WTC11 (cell line): ENCODE results near the gene MSH3. TPM values are rescaled to one million over a fixed set of nuclear protein-coding genes. Genes with fewer than 3 reads are reported as not detected.

Experiments used
- ATAC-seq: fragments of 200-7000 bp; cut with Tn5 transposase; 2 replicates; pipeline ENCODE4 v1.10.0; 2021; ENCODE audit warnings: mild to moderate bottlenecking, moderate library complexity
- CTCF ChIA-PET: fragments of 300-600 bp; sonication (Branson Sonifier 250); formaldehyde crosslinking; loops from one replicate; lab custom pipeline; 2021; ENCODE audit warnings: antibody characterized with exemption; lab: Charles Lee
- POLR2A ChIA-PET: fragments of 350-600 bp; sonication (Branson Sonifier 250); formaldehyde crosslinking; loops from one replicate; lab custom pipeline; 2021; ENCODE audit warnings: antibody characterized with exemption; lab: Charles Lee
- DNase-seq: peaks from one replicate; pipeline ENCODE4 v3.0.0; 2021; ENCODE audit warnings: low spot score
- H3K27ac Mint-ChIP-seq: 2 replicates; pipeline ENCODE4 v1.8.0; 2021; ENCODE audit warnings: mixed read lengths
- H3K27me3 Mint-ChIP-seq: 2 replicates; pipeline ENCODE4 v1.8.0; 2021; ENCODE audit warnings: low read depth, mild to moderate bottlenecking, moderate library complexity, mixed read lengths
- H3K36me3 Mint-ChIP-seq: 2 replicates; pipeline ENCODE4 v1.8.0; 2021; ENCODE audit warnings: mixed read lengths
- H3K4me1 Mint-ChIP-seq: 2 replicates; pipeline ENCODE4 v1.8.0; 2022; ENCODE audit warnings: mixed read lengths
- H3K4me3 Mint-ChIP-seq: 2 replicates; pipeline ENCODE4 v1.8.0; 2021; ENCODE audit warnings: mild to moderate bottlenecking, moderate library complexity, mixed read lengths
- H3K9me3 Mint-ChIP-seq: 2 replicates; pipeline ENCODE4 v1.8.0; 2021; ENCODE audit warnings: mixed read lengths
- CBFB ChIP-seq: sonication (generic); formaldehyde crosslinking; IDR thresholded peaks from 2 replicates; pipeline ENCODE4 v1.8.1; 2022; ENCODE audit warnings: mild to moderate bottlenecking, low read depth, missing genetic modification reagents
- ELF4 ChIP-seq: sonication (generic); formaldehyde crosslinking; IDR thresholded peaks from 2 replicates; pipeline ENCODE4 v1.8.1; 2022; ENCODE audit warnings: low read depth, mild to moderate bottlenecking, moderate library complexity, missing genetic modification reagents
- FOXP1 ChIP-seq: sonication (generic); formaldehyde crosslinking; IDR thresholded peaks from 2 replicates; pipeline ENCODE4 v1.8.0; 2022; ENCODE audit warnings: missing genetic modification reagents, mild to moderate bottlenecking, moderate library complexity, borderline replicate concordance
- GTF2I ChIP-seq: fragments of 250-450 bp; sonication (Bioruptor Pico); conservative IDR thresholded peaks from 2 replicates; pipeline ENCODE4 v1.4.0; 2021; ENCODE audit warnings: mild to moderate bottlenecking
- MYBL2 ChIP-seq: sonication (generic); formaldehyde crosslinking; IDR thresholded peaks from 2 replicates; pipeline ENCODE4 v1.8.1; 2023; ENCODE audit warnings: mild to moderate bottlenecking, moderate library complexity, missing genetic modification reagents
- NFATC4 ChIP-seq: fragments of 250-450 bp; sonication (Bioruptor Pico); IDR thresholded peaks from 2 replicates; pipeline ENCODE4 v1.9.0; 2021; ENCODE audit warnings: mild to moderate bottlenecking
- NR1H2 ChIP-seq: sonication (generic); formaldehyde crosslinking; IDR thresholded peaks from 2 replicates; pipeline ENCODE4 v1.9.0; 2021; ENCODE audit warnings: mild to moderate bottlenecking, moderate library complexity, missing genetic modification reagents
- PRRX2 ChIP-seq: fragments of 250-450 bp; sonication (Bioruptor Pico); IDR thresholded peaks from 2 replicates; pipeline ENCODE4 v1.8.0; 2021; ENCODE audit warnings: mild to moderate bottlenecking
- SMAD3 ChIP-seq: sonication (generic); formaldehyde crosslinking; IDR thresholded peaks from 2 replicates; pipeline ENCODE4 v1.8.0; 2022; ENCODE audit warnings: missing genetic modification reagents, mild to moderate bottlenecking, borderline replicate concordance
- TCF7 ChIP-seq: sonication (generic); formaldehyde crosslinking; IDR thresholded peaks from 2 replicates; pipeline ENCODE4 v1.8.0; 2022; ENCODE audit warnings: mild to moderate bottlenecking, low read depth, missing genetic modification reagents, moderate library complexity
- TEAD1 ChIP-seq: sonication (generic); formaldehyde crosslinking; IDR thresholded peaks from 2 replicates; pipeline ENCODE4 v1.8.0; 2022; ENCODE audit warnings: mild to moderate bottlenecking, missing genetic modification reagents
- ZNF416 ChIP-seq: fragments of 250-450 bp; sonication (Bioruptor Pico); IDR thresholded peaks from 2 replicates; pipeline ENCODE4 v1.9.0; 2021; ENCODE audit warnings: mild to moderate bottlenecking, inconsistent platforms
- ZNF423 ChIP-seq: fragments of 250-450 bp; sonication (Bioruptor Pico); IDR thresholded peaks from 2 replicates; pipeline ENCODE4 v2.1.2; 2022; ENCODE audit warnings: mild to moderate bottlenecking, moderate library complexity
- ZNF671 ChIP-seq: fragments of 250-450 bp; sonication (Bioruptor Pico); IDR thresholded peaks from 2 replicates; pipeline ENCODE4 v1.8.0; 2021; ENCODE audit warnings: mild to moderate bottlenecking
- total RNA-seq: library from RNA; stranded (reverse); gene quantifications from 3 replicates; pipeline ENCODE4 v1.2.3, GENCODE V29; 2021
- TF ChIP-seq, protein P1 (sequence below): sonication (generic); formaldehyde crosslinking; IDR thresholded peaks from 2 replicates; pipeline ENCODE4 v1.8.1; 2023; ENCODE audit warnings: mild to moderate bottlenecking, missing genetic modification reagents, borderline replicate concordance
- TF ChIP-seq, protein P2 (sequence below): sonication (generic); formaldehyde crosslinking; conservative IDR thresholded peaks from 2 replicates; pipeline ENCODE4 v1.8.1; 2023; ENCODE audit warnings: mild to moderate bottlenecking, low read depth, missing genetic modification reagents, moderate library complexity
- TF ChIP-seq, protein P3 (sequence below): sonication (generic); formaldehyde crosslinking; IDR thresholded peaks from 2 replicates; pipeline ENCODE4 v1.8.1; 2022; ENCODE audit warnings: missing genetic modification reagents, borderline replicate concordance
- TF ChIP-seq, protein P4 (sequence below): fragments of 250-450 bp; sonication (Bioruptor Pico); conservative IDR thresholded peaks from 2 replicates; pipeline ENCODE4 v1.9.0; 2021; ENCODE audit warnings: mild to moderate bottlenecking
- TF ChIP-seq, protein P5 (sequence below): sonication (generic); formaldehyde crosslinking; IDR thresholded peaks from 2 replicates; pipeline ENCODE4 v1.8.1; 2022; ENCODE audit warnings: low read depth, missing genetic modification reagents, borderline replicate concordance
- TF ChIP-seq, protein P6 (sequence below): sonication (generic); formaldehyde crosslinking; conservative IDR thresholded peaks from 2 replicates; pipeline ENCODE4 v1.8.1; 2022; ENCODE audit warnings: mild to moderate bottlenecking, missing genetic modification reagents
- TF ChIP-seq, protein P7 (sequence below): sonication (generic); formaldehyde crosslinking; IDR thresholded peaks from 2 replicates; pipeline ENCODE4 v1.8.1; 2023; ENCODE audit warnings: mild to moderate bottlenecking, missing genetic modification reagents, moderate library complexity

Gene MSH3
- total RNA-seq, 1 experiment from 2014 or later = 14.6 TPM

DNA sequence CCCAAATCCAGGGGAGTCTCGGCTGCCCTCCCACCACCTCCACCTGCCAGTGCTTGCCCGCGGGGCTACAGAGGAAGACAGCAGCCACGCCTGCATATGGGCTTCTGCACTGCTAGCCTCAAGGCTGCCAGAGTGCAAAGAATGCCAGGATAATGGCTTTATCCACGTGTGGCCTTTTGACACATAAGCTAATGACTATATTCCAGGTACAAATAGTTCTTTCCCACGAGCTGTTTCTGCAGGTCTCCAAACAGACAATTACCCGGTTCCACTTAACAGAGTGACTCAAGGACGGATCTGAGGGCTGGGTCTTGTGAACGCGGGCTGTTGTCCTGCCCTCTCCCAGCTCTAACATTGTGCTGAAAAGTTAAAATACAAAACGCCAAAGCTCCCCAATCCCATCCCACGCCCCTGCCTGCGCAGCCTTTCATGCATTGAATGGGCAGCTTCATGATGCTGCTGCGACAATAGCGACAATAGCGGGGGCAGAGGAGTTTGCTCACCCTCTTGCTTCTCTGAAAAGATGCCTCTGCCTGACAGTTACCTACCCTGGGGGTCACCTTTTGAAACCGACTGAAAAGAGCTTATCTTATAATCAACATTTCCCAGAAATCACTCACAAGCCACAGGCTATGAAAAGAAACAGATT is 39.1 kb upstream of the MSH3 start (continued):
- TF ChIP-seq, protein P1, sequence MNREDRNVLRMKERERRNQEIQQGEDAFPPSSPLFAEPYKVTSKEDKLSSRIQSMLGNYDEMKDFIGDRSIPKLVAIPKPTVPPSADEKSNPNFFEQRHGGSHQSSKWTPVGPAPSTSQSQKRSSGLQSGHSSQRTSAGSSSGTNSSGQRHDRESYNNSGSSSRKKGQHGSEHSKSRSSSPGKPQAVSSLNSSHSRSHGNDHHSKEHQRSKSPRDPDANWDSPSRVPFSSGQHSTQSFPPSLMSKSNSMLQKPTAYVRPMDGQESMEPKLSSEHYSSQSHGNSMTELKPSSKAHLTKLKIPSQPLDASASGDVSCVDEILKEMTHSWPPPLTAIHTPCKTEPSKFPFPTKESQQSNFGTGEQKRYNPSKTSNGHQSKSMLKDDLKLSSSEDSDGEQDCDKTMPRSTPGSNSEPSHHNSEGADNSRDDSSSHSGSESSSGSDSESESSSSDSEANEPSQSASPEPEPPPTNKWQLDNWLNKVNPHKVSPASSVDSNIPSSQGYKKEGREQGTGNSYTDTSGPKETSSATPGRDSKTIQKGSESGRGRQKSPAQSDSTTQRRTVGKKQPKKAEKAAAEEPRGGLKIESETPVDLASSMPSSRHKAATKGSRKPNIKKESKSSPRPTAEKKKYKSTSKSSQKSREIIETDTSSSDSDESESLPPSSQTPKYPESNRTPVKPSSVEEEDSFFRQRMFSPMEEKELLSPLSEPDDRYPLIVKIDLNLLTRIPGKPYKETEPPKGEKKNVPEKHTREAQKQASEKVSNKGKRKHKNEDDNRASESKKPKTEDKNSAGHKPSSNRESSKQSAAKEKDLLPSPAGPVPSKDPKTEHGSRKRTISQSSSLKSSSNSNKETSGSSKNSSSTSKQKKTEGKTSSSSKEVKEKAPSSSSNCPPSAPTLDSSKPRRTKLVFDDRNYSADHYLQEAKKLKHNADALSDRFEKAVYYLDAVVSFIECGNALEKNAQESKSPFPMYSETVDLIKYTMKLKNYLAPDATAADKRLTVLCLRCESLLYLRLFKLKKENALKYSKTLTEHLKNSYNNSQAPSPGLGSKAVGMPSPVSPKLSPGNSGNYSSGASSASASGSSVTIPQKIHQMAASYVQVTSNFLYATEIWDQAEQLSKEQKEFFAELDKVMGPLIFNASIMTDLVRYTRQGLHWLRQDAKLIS (CRISPR knock-in tag) = no peak
- TF ChIP-seq SMAD3 (CRISPR knock-in tag) (no peak), ZNF416 (CRISPR knock-in tag) (no peak), GTF2I (CRISPR knock-in tag) (no peak), PRRX2 (CRISPR knock-in tag) (no peak), ZNF671 (CRISPR knock-in tag) (no peak), FOXP1 (CRISPR knock-in tag) (no peak)
- TF ChIP-seq, protein P2, sequence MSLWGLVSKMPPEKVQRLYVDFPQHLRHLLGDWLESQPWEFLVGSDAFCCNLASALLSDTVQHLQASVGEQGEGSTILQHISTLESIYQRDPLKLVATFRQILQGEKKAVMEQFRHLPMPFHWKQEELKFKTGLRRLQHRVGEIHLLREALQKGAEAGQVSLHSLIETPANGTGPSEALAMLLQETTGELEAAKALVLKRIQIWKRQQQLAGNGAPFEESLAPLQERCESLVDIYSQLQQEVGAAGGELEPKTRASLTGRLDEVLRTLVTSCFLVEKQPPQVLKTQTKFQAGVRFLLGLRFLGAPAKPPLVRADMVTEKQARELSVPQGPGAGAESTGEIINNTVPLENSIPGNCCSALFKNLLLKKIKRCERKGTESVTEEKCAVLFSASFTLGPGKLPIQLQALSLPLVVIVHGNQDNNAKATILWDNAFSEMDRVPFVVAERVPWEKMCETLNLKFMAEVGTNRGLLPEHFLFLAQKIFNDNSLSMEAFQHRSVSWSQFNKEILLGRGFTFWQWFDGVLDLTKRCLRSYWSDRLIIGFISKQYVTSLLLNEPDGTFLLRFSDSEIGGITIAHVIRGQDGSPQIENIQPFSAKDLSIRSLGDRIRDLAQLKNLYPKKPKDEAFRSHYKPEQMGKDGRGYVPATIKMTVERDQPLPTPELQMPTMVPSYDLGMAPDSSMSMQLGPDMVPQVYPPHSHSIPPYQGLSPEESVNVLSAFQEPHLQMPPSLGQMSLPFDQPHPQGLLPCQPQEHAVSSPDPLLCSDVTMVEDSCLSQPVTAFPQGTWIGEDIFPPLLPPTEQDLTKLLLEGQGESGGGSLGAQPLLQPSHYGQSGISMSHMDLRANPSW (CRISPR knock-in tag) = no peak
- TF ChIP-seq, protein P3, sequence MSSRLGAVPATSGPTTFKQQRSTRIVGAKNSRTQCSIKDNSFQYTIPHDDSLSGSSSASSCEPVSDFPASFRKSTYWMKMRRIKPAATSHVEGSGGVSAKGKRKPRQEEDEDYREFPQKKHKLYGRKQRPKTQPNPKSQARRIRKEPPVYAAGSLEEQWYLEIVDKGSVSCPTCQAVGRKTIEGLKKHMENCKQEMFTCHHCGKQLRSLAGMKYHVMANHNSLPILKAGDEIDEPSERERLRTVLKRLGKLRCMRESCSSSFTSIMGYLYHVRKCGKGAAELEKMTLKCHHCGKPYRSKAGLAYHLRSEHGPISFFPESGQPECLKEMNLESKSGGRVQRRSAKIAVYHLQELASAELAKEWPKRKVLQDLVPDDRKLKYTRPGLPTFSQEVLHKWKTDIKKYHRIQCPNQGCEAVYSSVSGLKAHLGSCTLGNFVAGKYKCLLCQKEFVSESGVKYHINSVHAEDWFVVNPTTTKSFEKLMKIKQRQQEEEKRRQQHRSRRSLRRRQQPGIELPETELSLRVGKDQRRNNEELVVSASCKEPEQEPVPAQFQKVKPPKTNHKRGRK (CRISPR knock-in tag) = no peak
- TF ChIP-seq, protein P4, sequence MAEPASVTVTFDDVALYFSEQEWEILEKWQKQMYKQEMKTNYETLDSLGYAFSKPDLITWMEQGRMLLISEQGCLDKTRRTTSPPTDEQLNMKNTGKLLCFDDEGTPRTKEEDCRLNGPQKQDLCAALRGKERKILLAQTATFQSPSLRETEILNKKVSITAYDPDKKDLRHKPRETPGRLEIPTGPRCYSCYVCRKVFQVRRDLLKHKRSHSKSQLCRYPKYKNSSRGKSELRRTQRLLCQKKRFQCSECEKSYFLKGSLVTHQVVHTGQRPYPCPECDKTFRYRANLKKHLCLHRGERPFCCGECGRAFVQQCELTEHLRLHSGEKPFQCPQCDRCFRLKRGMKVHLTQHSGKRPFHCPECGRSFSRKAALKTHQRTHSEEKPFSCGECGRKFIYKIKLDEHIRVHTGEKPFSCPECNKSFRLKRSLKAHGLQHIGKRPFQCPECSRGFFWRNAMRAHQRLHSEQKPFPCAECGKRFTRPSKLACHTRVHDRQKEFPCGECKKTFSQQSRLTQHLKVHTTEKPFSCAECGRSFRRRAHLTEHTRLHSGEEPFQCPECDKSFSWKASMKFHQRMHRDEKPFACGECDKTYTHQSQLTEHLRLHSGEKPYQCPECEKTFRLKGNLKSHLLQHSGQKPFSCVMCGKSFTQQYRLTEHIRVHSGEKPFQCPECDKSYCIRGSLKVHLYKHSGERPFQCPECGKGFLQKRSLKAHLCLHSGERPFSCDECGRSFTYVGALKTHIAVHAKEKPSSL (CRISPR knock-in tag) = no peak

DNA sequence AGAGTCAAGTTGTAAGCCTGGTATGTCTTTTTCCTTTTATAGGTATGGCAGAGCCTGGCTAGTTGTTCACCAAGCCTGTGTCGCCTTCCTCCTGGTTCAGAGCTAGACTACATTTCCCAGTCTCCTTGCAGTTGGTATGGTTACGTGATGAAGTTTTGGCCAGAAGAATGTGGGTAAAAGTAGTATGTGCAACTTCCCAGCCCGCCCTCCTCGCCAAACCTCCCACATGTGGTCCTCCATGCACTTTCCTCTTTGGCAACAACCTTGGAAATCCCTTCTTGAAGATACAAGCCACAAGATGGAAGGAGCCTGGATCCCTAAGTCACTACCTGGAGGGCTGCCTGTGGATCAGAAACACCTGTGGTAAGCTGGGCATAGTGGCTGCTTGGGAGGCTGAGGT is 36.0 kb upstream of the MSH3 start:
- no peaks in the 10 kb centered on the region for H3K27me3 Mint-ChIP-seq
- POLR2A ChIA-PET = no interaction called here
- CTCF ChIA-PET = no interaction called here
- DNase-seq (no peak), ATAC-seq (no peak)
- no peaks in the 10 kb centered on the region for H3K9me3 Mint-ChIP-seq
- H3K27ac Mint-ChIP-seq = no peak overlapping the region
- H3K4me3 Mint-ChIP-seq = no peak overlapping the region
- no peaks in the 10 kb centered on the region for H3K4me1 Mint-ChIP-seq
- no peaks in the 10 kb centered on the region for H3K36me3 Mint-ChIP-seq
- TF ChIP-seq NFATC4 (no peak), SMAD3 (CRISPR knock-in tag) (no peak), NR1H2 (no peak), ZNF423 (no peak), CBFB (CRISPR knock-in tag) (no peak), TCF7 (no peak), ELF4 (CRISPR knock-in tag) (no peak), MYBL2 (CRISPR knock-in tag) (no peak), TEAD1 (no peak)
- TF ChIP-seq, protein P5, sequence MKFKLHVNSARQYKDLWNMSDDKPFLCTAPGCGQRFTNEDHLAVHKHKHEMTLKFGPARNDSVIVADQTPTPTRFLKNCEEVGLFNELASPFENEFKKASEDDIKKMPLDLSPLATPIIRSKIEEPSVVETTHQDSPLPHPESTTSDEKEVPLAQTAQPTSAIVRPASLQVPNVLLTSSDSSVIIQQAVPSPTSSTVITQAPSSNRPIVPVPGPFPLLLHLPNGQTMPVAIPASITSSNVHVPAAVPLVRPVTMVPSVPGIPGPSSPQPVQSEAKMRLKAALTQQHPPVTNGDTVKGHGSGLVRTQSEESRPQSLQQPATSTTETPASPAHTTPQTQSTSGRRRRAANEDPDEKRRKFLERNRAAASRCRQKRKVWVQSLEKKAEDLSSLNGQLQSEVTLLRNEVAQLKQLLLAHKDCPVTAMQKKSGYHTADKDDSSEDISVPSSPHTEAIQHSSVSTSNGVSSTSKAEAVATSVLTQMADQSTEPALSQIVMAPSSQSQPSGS (CRISPR knock-in tag) = no peak
- TF ChIP-seq, protein P6, sequence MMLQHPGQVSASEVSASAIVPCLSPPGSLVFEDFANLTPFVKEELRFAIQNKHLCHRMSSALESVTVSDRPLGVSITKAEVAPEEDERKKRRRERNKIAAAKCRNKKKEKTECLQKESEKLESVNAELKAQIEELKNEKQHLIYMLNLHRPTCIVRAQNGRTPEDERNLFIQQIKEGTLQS = no peak
- TF ChIP-seq, protein P7, sequence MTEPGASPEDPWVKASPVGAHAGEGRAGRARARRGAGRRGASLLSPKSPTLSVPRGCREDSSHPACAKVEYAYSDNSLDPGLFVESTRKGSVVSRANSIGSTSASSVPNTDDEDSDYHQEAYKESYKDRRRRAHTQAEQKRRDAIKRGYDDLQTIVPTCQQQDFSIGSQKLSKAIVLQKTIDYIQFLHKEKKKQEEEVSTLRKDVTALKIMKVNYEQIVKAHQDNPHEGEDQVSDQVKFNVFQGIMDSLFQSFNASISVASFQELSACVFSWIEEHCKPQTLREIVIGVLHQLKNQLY = no peak
